Measurements from ENCODE around the gene AKIRIN2.

DNA sequence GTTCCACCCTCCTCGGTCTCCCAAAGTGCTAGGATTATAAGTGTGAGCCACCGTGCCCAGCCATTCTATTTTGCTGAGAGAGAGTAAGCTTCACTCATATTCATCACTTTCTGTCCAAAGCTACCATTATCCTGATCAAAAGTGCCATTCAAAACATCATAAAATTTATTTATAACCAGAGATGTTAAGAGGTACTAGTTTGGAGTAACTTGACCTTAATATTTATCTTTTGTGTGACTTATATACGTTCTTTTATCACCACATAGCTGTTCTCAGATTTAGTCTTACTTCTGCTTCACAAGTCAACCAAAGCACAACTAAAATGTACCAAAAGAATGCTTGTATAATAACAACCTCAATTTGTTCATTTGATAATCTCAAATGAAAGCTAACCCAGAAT is 18.1 kb downstream of the AKIRIN2 start:
- TF ChIP-seq POLR2AphosphoS5 (IDR thresholded peaks at IDR 0.05; ENCODE audit: low read depth) (no peak), SPI1 (IDR thresholded peaks at IDR 0.05; ENCODE audit: borderline replicate concordance, low read depth) (no peak)
- TF ChIP-seq, protein P1, sequence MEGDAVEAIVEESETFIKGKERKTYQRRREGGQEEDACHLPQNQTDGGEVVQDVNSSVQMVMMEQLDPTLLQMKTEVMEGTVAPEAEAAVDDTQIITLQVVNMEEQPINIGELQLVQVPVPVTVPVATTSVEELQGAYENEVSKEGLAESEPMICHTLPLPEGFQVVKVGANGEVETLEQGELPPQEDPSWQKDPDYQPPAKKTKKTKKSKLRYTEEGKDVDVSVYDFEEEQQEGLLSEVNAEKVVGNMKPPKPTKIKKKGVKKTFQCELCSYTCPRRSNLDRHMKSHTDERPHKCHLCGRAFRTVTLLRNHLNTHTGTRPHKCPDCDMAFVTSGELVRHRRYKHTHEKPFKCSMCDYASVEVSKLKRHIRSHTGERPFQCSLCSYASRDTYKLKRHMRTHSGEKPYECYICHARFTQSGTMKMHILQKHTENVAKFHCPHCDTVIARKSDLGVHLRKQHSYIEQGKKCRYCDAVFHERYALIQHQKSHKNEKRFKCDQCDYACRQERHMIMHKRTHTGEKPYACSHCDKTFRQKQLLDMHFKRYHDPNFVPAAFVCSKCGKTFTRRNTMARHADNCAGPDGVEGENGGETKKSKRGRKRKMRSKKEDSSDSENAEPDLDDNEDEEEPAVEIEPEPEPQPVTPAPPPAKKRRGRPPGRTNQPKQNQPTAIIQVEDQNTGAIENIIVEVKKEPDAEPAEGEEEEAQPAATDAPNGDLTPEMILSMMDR (IDR thresholded peaks at IDR 0.05; ENCODE audit: insufficient read depth, low read length) = no peak
- TF ChIP-seq, protein P2, sequence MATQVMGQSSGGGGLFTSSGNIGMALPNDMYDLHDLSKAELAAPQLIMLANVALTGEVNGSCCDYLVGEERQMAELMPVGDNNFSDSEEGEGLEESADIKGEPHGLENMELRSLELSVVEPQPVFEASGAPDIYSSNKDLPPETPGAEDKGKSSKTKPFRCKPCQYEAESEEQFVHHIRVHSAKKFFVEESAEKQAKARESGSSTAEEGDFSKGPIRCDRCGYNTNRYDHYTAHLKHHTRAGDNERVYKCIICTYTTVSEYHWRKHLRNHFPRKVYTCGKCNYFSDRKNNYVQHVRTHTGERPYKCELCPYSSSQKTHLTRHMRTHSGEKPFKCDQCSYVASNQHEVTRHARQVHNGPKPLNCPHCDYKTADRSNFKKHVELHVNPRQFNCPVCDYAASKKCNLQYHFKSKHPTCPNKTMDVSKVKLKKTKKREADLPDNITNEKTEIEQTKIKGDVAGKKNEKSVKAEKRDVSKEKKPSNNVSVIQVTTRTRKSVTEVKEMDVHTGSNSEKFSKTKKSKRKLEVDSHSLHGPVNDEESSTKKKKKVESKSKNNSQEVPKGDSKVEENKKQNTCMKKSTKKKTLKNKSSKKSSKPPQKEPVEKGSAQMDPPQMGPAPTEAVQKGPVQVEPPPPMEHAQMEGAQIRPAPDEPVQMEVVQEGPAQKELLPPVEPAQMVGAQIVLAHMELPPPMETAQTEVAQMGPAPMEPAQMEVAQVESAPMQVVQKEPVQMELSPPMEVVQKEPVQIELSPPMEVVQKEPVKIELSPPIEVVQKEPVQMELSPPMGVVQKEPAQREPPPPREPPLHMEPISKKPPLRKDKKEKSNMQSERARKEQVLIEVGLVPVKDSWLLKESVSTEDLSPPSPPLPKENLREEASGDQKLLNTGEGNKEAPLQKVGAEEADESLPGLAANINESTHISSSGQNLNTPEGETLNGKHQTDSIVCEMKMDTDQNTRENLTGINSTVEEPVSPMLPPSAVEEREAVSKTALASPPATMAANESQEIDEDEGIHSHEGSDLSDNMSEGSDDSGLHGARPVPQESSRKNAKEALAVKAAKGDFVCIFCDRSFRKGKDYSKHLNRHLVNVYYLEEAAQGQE (IDR thresholded peaks at IDR 0.05; ENCODE audit: insufficient replicate concordance, low read depth) = no peak
